HL-60 (cell line): ENCODE results near the gene TTLL3.
"Not testable (repeated sequence)": the region's sequence is repeated elsewhere in the genome, so short reads cannot be mapped to it uniquely, and the experiment has no call there.

Source experiments
- DNase-seq, 2 experiments: peaks; one replicate each; pipeline ENCODE4 v3.0.0-alpha.2; 2010 to 2020; ENCODE audit warnings: low read depth in 1 of 2, low spot score in 1 of 2
- H3K27ac ChIP-seq: fragments of 250-450 bp; sonication (Bioruptor Pico); replicated peaks from 2 replicates; pipeline ENCODE4 v1.5.1; 2020; ENCODE audit warnings: mild to moderate bottlenecking, moderate library complexity
- H3K27me3 ChIP-seq: fragments of 250-450 bp; sonication (Bioruptor Pico); 2 replicates; pipeline ENCODE4 v1.5.1; 2021; ENCODE audit warnings: mild to moderate bottlenecking, moderate library complexity; ENCODE audit not compliant: insufficient read depth, poor library complexity, severe bottlenecking
- H3K4me3 ChIP-seq: replicated peaks from 2 replicates; pipeline ENCODE4 v1.5.1; 2011; ENCODE audit warnings: mild to moderate bottlenecking, control low read depth, low read length; ENCODE audit not compliant: insufficient read depth
- GABPA ChIP-seq: IDR thresholded peaks from 2 replicates; pipeline ENCODE4 v1.6.1; 2012; ENCODE audit warnings: low read depth
- POLR2AphosphoS5 ChIP-seq: IDR thresholded peaks from 2 replicates; pipeline ENCODE4 v1.6.1; 2012; ENCODE audit warnings: low read depth
- SPI1 ChIP-seq: IDR thresholded peaks from 2 replicates; pipeline ENCODE4 v1.6.1; 2012; ENCODE audit warnings: low read depth, mild to moderate bottlenecking, borderline replicate concordance
- TF ChIP-seq, protein P1 (sequence below): IDR thresholded peaks from one replicate; pipeline ENCODE4 v1.5.1; 2011; ENCODE audit warnings: low read length, control low read depth, inconsistent platforms; ENCODE audit not compliant: insufficient read depth
- TF ChIP-seq, protein P2 (sequence below): IDR thresholded peaks from 2 replicates; pipeline ENCODE4 v1.6.1; 2012; ENCODE audit warnings: low read depth; ENCODE audit not compliant: insufficient replicate concordance

TTLL3 gene

DNA sequence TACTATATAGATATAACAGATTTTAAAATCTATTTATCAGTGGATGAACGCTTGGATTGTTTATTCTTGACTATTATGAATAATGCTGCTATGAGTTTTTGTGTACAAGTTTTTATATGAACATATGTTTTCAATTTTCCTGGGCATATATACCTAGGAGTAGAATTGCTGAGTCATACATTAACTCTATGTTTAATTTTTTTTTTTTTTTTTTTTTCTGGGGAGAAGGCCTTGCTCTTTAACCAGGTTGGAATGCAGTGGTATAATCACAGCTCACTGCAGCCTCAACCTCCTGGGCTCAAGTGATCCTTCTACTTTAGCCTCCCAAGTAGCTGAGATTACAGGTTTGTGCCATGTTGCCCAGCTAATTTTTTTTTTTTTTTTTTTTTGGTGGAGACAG lies 60.9 kb downstream of the TTLL3 start:
- no peak overlapping the region for H3K4me3 ChIP-seq
- no peak for TF ChIP-seq POLR2AphosphoS5
- no peaks in the 10 kb centered on the region for H3K27me3 ChIP-seq
- H3K27ac ChIP-seq, result no peak overlapping the region
- DNase-seq, result no peak

DNA sequence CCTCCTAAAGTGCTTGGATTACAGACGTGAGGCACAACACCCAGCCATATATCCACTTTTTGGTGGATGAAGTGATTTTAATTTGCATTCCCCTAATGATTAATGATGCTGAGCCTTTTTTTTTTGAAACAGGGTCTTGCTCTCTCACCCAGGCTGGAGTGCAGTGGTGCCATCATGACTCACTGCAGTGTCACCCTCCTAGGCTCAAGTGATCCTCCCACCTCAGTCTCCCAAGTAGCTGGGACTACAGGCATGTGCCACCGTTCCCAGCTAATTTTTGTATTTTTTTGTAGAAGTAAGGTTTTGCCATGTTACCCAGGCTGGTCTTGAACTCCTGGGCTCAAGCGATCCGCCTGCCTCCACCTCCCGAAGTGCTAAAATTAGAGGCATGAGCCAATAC lies 62.0 kb downstream of the TTLL3 start:
- not testable (repeated sequence) for H3K27me3 ChIP-seq, H3K27ac ChIP-seq, DNase-seq, H3K4me3 ChIP-seq

DNA sequence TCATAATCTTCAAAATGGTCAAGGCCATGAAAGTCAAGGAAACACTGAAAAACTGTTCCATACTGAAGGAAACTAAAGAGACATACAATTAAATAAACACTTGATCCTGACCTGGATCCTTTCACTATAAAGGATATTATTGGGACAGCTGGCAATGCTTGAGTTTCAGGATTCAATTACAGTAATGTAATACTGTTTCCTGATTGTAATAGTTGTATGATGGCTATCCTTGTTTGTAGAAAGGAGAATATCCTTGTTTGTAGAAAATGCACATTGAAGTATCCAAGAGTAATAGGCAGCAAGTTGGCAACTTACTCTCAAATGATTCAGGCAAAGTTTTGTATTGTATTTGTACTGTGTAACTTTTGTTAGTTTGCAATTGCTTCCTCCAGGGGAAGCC lies 65.4 kb downstream of the TTLL3 start:
- Histone ChIP-seq H3K4me3 (no peak overlapping the region), H3K27ac (no peak overlapping the region), H3K27me3 (no peaks in the 10 kb centered on the region)
- TF ChIP-seq, protein P1, sequence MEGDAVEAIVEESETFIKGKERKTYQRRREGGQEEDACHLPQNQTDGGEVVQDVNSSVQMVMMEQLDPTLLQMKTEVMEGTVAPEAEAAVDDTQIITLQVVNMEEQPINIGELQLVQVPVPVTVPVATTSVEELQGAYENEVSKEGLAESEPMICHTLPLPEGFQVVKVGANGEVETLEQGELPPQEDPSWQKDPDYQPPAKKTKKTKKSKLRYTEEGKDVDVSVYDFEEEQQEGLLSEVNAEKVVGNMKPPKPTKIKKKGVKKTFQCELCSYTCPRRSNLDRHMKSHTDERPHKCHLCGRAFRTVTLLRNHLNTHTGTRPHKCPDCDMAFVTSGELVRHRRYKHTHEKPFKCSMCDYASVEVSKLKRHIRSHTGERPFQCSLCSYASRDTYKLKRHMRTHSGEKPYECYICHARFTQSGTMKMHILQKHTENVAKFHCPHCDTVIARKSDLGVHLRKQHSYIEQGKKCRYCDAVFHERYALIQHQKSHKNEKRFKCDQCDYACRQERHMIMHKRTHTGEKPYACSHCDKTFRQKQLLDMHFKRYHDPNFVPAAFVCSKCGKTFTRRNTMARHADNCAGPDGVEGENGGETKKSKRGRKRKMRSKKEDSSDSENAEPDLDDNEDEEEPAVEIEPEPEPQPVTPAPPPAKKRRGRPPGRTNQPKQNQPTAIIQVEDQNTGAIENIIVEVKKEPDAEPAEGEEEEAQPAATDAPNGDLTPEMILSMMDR, result no peak
- TF ChIP-seq GABPA (no peak), SPI1 (no peak), POLR2AphosphoS5 (no peak)
- TF ChIP-seq, protein P2, sequence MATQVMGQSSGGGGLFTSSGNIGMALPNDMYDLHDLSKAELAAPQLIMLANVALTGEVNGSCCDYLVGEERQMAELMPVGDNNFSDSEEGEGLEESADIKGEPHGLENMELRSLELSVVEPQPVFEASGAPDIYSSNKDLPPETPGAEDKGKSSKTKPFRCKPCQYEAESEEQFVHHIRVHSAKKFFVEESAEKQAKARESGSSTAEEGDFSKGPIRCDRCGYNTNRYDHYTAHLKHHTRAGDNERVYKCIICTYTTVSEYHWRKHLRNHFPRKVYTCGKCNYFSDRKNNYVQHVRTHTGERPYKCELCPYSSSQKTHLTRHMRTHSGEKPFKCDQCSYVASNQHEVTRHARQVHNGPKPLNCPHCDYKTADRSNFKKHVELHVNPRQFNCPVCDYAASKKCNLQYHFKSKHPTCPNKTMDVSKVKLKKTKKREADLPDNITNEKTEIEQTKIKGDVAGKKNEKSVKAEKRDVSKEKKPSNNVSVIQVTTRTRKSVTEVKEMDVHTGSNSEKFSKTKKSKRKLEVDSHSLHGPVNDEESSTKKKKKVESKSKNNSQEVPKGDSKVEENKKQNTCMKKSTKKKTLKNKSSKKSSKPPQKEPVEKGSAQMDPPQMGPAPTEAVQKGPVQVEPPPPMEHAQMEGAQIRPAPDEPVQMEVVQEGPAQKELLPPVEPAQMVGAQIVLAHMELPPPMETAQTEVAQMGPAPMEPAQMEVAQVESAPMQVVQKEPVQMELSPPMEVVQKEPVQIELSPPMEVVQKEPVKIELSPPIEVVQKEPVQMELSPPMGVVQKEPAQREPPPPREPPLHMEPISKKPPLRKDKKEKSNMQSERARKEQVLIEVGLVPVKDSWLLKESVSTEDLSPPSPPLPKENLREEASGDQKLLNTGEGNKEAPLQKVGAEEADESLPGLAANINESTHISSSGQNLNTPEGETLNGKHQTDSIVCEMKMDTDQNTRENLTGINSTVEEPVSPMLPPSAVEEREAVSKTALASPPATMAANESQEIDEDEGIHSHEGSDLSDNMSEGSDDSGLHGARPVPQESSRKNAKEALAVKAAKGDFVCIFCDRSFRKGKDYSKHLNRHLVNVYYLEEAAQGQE, result no peak
- DNase-seq, result no peak

DNA sequence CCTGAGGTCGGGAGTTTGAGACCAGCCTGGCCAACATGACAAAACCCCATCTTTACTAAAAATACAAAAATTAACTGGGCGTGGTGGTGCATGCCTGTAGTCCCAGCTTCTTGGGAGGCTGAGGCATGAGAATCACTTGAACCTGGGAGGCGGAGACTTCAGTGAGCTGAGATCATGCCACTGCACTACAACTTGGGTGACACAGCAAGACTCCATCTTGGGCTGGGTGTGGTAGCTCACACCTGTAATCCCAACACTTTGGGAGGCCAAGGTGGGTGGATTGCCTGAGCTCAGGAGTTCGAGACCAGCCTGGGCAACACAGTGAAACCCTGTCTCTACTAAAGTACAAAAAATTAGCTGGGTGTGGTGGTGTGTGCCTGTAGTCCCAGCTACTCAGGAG lies 66.2 kb downstream of the TTLL3 start:
- H3K4me3 ChIP-seq, DNase-seq, H3K27ac ChIP-seq, H3K27me3 ChIP-seq: not testable (repeated sequence)

DNA sequence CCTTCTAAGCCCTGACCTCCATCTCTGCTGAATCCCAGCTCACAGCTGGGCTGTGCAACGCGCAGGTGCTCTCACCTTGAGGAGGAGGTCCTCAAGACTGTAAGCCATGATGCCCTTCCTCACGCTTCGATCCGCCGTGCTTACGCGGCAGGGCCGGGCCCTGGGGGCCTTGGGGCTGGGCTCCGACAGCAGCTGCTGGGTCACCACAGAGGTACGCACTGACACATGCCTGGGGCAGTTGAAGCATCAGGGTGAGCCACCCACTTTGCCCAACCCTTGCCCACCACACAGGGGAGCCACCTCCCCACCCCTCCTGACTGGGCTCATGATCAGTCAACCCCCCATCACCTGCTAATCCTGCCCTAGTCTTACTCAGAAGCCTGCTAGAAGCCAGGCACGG lies 66.9 kb downstream of the TTLL3 start:
- Histone ChIP-seq H3K27me3 (no peaks in the 10 kb centered on the region), H3K27ac (no peak overlapping the region), H3K4me3 (no peak overlapping the region)
- TF ChIP-seq POLR2AphosphoS5 (no peak), GABPA (no peak), SPI1 (no peak)
- TF ChIP-seq, protein P2, result no peak
- TF ChIP-seq, protein P1, result no peak
- no peak for DNase-seq
